ENCODE results near the gene PPP1R37.
A peak's percentile ranks its signal among the peaks of the same experiment; 100 is the strongest.

Gene PPP1R37

DNA sequence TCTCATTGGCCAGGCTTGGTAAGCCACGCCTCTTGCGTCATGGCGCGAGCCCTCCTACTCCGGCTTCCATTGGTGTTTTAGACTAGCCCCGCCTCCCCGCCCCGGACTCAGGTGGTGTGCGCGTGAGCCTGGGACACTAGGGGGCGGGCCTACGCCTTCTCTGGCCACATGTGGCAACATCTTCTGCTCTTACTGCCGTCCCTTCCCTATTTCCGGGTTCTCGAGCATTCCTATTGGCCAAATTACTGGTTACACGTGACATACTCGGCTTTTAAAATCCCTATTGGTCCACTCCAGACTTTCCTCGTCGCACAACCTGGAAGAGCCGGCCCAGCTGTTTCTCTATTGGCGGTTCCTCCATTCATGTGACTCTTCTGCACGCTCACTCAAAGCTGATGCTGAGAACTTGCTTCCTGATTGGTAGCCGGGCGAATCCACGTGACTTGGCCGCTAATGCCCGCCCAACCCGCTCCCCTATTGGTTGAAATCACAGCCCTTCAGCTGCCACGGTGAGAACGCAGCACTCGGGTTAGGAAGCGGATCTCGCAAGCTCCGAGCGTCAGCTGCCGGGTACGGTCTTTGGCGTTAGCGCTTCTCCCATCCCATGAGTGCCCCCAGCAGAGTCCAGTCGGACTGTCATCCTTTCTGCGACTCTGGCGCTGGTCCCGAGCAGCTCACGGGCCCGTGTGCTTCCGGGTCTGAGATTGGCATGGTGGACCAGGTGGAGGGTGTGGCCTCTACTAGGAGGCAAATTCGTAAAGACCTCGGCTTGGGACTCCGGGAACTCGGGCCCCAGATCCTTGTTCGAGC is 85.5 kb downstream of the PPP1R37 start, which contains the start of gene BLOC1S3:
BLOC1S3 (plus strand) TSS at position 523 of the 810 bp plus-strand sequence. CDS start 513 bp downstream, outside the sequence.
- H3K4me1 ChIP-seq (ENCODE audit: control insufficient read depth, insufficient read depth, low read length) = no peaks in the 10 kb centered on the region
- H3K9me3 ChIP-seq (ENCODE audit: control insufficient read depth, insufficient read depth, low read length) = no peaks in the 10 kb centered on the region
- no peaks in the 10 kb centered on the region for H3K36me3 ChIP-seq (ENCODE audit: control insufficient read depth, insufficient read depth, low read length)
- H3K27me3 ChIP-seq (ENCODE audit: control insufficient read depth, insufficient read depth, low read length) = no peaks in the 10 kb centered on the region
- H3K27ac ChIP-seq (ENCODE audit: low read depth, low read length) = peak within 1 kb of the TSS; percentile 91
- H3K9ac ChIP-seq (ENCODE audit: low read depth, low read length) = peak within 1 kb of the TSS; percentile 71
- H3K4me3 ChIP-seq (ENCODE audit: low read depth, low read length) = peak within 1 kb of the TSS; percentile 78

DNA sequence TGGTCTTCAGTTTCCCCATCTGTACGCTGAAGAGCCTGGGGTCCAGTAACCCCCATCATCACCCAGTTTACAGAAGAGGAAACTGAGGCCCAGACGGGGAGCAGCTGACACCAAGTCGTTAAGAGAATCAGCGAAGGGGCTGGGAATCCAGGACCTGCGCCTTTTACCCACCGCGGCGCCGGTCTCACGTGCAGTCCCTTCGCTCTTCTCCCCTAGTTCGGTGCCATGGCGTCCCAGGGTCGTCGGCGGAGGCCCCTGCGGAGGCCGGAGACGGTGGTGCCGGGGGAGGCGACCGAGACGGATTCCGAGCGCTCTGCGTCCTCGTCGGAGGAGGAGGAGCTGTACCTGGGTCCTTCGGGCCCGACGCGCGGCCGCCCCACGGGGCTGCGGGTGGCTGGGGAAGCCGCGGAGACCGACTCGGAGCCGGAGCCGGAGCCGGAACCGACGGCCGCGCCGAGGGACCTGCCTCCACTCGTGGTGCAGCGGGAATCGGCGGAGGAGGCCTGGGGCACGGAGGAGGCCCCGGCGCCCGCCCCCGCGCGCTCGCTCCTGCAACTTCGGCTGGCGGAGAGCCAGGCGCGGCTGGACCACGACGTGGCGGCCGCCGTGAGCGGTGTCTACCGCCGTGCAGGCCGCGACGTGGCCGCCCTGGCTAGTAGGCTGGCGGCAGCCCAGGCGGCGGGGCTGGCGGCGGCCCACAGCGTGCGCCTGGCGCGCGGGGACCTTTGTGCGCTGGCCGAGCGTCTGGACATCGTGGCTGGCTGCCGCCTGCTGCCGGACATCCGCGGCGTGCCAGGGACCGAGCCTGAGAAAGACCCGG is 86.3 kb downstream of the PPP1R37 start:
- peak overlapping the region; percentile 32; the same call in 1 of the 2 replicates for H3K9ac ChIP-seq (ENCODE audit: low read depth, low read length)
- H3K36me3 ChIP-seq (ENCODE audit: control insufficient read depth, insufficient read depth, low read length) = no peaks in the 10 kb centered on the region
- peak overlapping the region; percentile 47 for H3K27ac ChIP-seq (ENCODE audit: low read depth, low read length)
- H3K27me3 ChIP-seq (ENCODE audit: control insufficient read depth, insufficient read depth, low read length) = no peaks in the 10 kb centered on the region
- H3K4me1 ChIP-seq (ENCODE audit: control insufficient read depth, insufficient read depth, low read length) = no peaks in the 10 kb centered on the region
- no peaks in the 10 kb centered on the region for H3K9me3 ChIP-seq (ENCODE audit: control insufficient read depth, insufficient read depth, low read length)
- H3K4me3 ChIP-seq (ENCODE audit: low read depth, low read length) = peak overlapping the region; percentile 78

DNA sequence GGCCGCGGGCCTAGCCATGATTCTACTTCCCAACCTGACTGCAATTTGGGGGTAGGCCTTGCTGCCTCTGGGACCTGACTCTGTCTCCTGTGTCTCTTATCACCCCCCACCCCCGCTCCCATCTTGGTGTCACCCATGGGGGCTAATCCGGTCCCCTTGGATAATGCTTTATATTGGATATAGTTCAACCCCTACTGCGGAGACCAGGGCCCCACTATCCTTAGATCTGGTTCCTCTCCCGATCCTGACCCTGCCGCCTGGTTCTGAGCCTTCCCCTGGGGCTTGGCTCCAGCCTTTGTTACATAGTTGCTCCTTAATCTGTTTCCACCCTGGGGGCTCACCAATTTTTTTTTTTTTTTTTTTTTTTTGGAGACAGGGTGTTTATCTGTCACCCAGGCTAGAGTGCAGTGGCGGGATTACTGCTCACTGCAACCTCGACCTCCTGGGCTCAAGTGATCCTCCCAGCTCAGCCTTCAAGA is 87.0 kb downstream of the PPP1R37 start:
- H3K9me3 ChIP-seq (ENCODE audit: control insufficient read depth, insufficient read depth, low read length) = no peaks in the 10 kb centered on the region
- H3K27ac ChIP-seq (ENCODE audit: low read depth, low read length) = no peak overlapping the region
- H3K4me3 ChIP-seq (ENCODE audit: low read depth, low read length) = peak overlapping the region; percentile 78
- H3K27me3 ChIP-seq (ENCODE audit: control insufficient read depth, insufficient read depth, low read length) = no peaks in the 10 kb centered on the region
- H3K36me3 ChIP-seq (ENCODE audit: control insufficient read depth, insufficient read depth, low read length) = no peaks in the 10 kb centered on the region
- no peaks in the 10 kb centered on the region for H3K4me1 ChIP-seq (ENCODE audit: control insufficient read depth, insufficient read depth, low read length)
- peak overlapping the region; percentile 32; the same call in 1 of the 2 replicates for H3K9ac ChIP-seq (ENCODE audit: low read depth, low read length)

DNA sequence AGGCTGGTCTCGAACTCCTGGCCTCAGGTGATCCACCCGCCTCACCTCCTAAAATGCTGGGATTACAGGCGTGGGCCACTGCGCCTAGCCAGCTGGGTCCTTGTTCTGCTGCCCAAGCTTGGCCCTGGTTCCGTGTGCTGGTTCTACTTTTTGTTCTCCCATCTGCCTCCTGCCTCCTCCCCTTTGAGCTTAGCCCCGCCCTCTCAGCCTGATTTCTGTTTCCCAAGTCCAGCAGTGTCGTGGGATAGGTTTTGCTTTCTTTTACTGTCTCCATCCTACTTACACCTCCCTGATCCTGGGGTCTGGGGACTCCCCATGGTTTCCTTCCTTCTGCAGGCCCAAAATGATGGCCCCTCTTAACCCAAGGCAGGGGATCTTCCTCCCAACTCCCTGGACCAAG is 88.0 kb downstream of the PPP1R37 start:
- Histone ChIP-seq H3K27ac (ENCODE audit: low read depth, low read length) (no peak overlapping the region), H3K27me3 (ENCODE audit: control insufficient read depth, insufficient read depth, low read length) (no peaks in the 10 kb centered on the region), H3K4me1 (ENCODE audit: control insufficient read depth, insufficient read depth, low read length) (no peaks in the 10 kb centered on the region), H3K9ac (ENCODE audit: low read depth, low read length) (no peak overlapping the region), H3K4me3 (ENCODE audit: low read depth, low read length) (no peak overlapping the region), H3K36me3 (ENCODE audit: control insufficient read depth, insufficient read depth, low read length) (no peaks in the 10 kb centered on the region), H3K9me3 (ENCODE audit: control insufficient read depth, insufficient read depth, low read length) (no peaks in the 10 kb centered on the region)

DNA sequence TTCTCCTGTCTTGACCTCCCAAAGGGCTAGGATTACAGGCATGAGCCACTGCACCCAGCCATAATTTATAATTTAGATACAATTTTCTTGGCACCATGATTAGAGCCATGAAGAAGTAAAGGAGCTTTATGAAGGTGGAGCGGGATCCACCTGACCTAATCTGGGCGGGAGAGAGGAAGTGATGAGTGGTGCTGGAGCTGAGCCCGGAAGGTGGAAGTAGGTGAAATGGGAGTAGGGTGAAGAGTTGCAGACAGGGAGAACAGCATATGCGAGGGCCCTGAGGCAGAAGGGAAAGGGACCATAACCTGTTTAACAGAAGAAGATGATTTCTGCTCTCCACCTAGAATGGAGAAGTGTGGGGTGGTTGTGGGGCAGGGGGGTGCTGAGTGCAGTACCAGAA is 89.8 kb downstream of the PPP1R37 start:
- H3K4me3 ChIP-seq (ENCODE audit: low read depth, low read length) = no peak overlapping the region
- H3K36me3 ChIP-seq (ENCODE audit: control insufficient read depth, insufficient read depth, low read length) = no peaks in the 10 kb centered on the region
- no peaks in the 10 kb centered on the region for H3K27me3 ChIP-seq (ENCODE audit: control insufficient read depth, insufficient read depth, low read length)
- H3K9ac ChIP-seq (ENCODE audit: low read depth, low read length) = no peak overlapping the region
- 0 out of 2 replicates have a peak, but pooled peaks cover 3% of the 10 kb centered on the region for H3K4me1 ChIP-seq (ENCODE audit: control insufficient read depth, insufficient read depth, low read length)
- no peak overlapping the region for H3K27ac ChIP-seq (ENCODE audit: low read depth, low read length)
- no peaks in the 10 kb centered on the region for H3K9me3 ChIP-seq (ENCODE audit: control insufficient read depth, insufficient read depth, low read length)

DNA sequence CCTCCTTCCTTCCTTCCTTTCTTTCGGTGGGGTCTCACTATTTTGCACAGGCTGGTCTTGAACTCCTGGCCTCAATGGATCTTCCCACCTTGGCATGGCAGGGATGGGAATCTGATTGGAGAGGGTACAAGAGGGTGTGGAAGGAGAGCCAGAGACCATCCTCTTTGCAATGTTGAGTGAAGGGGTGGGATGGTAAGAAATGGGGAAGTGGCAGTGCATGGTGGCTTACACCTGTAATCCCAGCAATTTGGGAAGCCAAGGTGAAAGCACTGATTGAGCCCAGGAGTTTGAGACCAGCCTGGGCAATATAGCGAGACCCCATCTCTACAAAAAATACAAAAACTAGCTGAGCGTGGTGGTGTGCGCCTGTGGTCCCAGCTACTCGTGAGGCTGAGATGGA is 91.1 kb downstream of the PPP1R37 start:
- no peaks in the 10 kb centered on the region for H3K27me3 ChIP-seq (ENCODE audit: control insufficient read depth, insufficient read depth, low read length)
- no peak overlapping the region for H3K4me3 ChIP-seq (ENCODE audit: low read depth, low read length)
- 0 out of 2 replicates have a peak, but pooled peaks cover 3% of the 10 kb centered on the region for H3K4me1 ChIP-seq (ENCODE audit: control insufficient read depth, insufficient read depth, low read length)
- no peaks in the 10 kb centered on the region for H3K9me3 ChIP-seq (ENCODE audit: control insufficient read depth, insufficient read depth, low read length)
- H3K27ac ChIP-seq (ENCODE audit: low read depth, low read length) = no peak overlapping the region
- H3K9ac ChIP-seq (ENCODE audit: low read depth, low read length) = no peak overlapping the region
- no peaks in the 10 kb centered on the region for H3K36me3 ChIP-seq (ENCODE audit: control insufficient read depth, insufficient read depth, low read length)

DNA sequence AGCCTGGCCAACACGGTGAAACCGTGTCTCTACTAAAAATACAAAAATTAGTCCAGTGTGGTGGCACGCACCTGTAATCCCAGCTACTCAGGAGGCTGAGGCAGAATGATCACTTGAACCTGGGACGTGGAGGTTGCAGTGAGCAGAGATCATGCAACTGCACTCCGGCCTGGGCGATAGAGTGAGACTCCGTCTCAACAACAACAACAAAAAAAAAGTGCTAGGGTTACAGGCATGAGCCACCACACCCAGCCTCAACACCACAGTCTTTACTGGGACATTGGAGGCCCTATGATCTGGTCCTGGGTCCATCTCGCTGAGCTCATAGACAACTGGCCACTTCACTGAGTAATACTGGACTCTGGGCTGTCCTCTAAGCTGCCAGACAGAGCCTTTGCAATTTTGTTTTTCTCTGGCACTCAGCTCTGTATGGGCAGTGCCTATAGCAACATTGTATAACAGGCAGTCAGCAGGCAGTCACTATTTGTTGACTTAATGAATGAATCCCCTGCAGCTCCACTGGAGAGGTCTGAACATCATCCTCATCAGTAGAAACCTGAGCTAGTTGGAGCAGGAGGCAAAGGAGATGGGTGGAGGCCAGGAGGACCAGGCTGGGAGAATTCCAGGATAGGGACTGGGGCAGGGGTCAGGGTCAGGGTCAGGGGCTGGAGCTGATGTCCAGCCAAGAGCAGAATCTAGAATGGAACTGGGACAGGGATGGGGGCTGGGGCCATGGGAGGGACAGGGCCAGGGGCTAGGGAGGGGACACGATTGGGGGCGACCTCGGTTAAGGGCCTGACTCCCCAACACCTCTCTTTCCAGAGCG is 93.7 kb downstream of the PPP1R37 start:
- Histone ChIP-seq H3K4me3 (ENCODE audit: low read depth, low read length) (no peak overlapping the region), H3K27me3 (ENCODE audit: control insufficient read depth, insufficient read depth, low read length) (no peaks in the 10 kb centered on the region), H3K9me3 (ENCODE audit: control insufficient read depth, insufficient read depth, low read length) (no peaks in the 10 kb centered on the region), H3K27ac (ENCODE audit: low read depth, low read length) (no peak overlapping the region), H3K36me3 (ENCODE audit: control insufficient read depth, insufficient read depth, low read length) (no peaks in the 10 kb centered on the region), H3K9ac (ENCODE audit: low read depth, low read length) (no peak overlapping the region), H3K4me1 (ENCODE audit: control insufficient read depth, insufficient read depth, low read length) (0 out of 2 replicates have a peak, but pooled peaks cover 3% of the 10 kb centered on the region)

DNA sequence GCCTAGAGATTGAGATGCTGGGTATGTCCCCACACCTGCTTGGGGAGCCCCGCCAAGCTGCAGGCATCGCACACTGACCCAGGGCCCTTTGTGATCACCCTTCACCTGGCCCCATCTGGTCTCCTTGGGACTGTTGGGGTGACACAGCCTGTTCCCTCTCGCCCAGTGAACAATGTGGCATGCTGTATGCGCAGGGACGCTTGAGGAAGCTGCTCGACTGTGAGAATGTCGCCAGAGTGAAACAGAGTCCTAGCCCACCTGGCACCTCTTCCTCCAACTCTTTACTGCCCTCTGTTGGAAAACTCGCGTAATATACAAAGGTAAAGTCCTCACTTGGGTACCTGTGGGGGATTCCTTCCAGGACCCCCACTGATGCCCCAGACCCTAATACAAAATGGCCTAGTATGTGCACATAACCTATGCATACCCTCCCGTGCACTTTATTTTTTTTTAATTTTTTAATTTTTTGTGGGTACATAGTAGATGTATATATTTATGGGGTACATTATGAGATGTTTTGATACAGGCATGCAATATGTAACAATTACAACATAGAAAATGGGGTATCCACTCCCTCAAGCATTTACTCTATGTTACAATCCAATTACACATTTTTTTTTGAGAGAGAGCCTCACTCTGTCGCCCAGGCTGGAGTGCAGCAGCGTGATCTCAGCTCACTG is 94.6 kb downstream of the PPP1R37 start:
- no peak overlapping the region for H3K4me3 ChIP-seq (ENCODE audit: low read depth, low read length)
- 0 out of 2 replicates have a peak, but pooled peaks cover 3% of the 10 kb centered on the region for H3K4me1 ChIP-seq (ENCODE audit: control insufficient read depth, insufficient read depth, low read length)
- H3K27ac ChIP-seq (ENCODE audit: low read depth, low read length) = no peak overlapping the region
- peaks cover 2% of the 10 kb centered on the region; the same call in 1 of the 2 replicates for H3K27me3 ChIP-seq (ENCODE audit: control insufficient read depth, insufficient read depth, low read length)
- H3K36me3 ChIP-seq (ENCODE audit: control insufficient read depth, insufficient read depth, low read length) = no peaks in the 10 kb centered on the region
- H3K9ac ChIP-seq (ENCODE audit: low read depth, low read length) = no peak overlapping the region
- no peaks in the 10 kb centered on the region for H3K9me3 ChIP-seq (ENCODE audit: control insufficient read depth, insufficient read depth, low read length)

DNA sequence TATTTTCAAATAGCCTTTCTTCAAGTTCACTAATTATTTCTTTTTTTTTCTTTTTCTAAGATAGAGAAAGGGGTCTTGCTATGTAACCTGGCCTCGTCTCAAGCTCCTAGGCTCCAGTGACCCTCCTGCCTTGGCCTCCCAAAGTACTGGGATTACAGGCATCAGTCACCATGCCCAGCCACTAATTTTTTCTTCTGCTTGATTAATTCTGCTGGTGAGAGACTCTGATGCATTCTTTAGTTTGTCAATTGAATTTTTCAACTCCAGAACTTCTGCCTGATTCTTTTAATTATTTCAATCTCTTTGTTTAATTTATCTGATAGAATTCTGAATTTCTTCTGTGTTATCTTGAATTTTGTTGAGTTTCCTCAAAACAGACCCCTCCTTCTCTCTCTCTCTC is 97.0 kb downstream of the PPP1R37 start:
- Histone ChIP-seq H3K27me3 (ENCODE audit: control insufficient read depth, insufficient read depth, low read length) (peaks cover 2% of the 10 kb centered on the region; the same call in 1 of the 2 replicates), H3K9ac (ENCODE audit: low read depth, low read length) (no peak overlapping the region), H3K36me3 (ENCODE audit: control insufficient read depth, insufficient read depth, low read length) (no peaks in the 10 kb centered on the region), H3K4me3 (ENCODE audit: low read depth, low read length) (no peak overlapping the region), H3K9me3 (ENCODE audit: control insufficient read depth, insufficient read depth, low read length) (no peaks in the 10 kb centered on the region), H3K27ac (ENCODE audit: low read depth, low read length) (no peak overlapping the region), H3K4me1 (ENCODE audit: control insufficient read depth, insufficient read depth, low read length) (0 out of 2 replicates have a peak, but pooled peaks cover 3% of the 10 kb centered on the region)

DNA sequence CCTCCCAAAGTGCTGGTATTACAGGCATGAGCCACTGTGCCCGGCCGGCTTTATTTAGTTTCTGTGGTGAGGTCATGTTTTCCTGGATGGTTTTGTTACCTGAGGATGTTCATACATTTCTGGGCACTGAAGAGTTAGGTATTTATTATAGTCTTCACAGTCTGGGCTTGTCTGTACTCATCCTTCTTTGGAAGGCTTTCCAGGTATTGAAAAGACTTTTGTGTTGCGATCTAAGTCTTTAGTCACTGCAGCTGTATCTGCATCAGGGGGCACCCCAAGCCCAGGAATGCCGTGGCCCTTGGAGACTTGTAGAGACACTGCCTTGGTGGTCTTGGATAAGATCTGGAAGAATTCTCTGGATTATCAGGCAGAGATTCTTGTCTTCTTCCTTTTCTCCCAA is 98.4 kb downstream of the PPP1R37 start:
- H3K9me3 ChIP-seq (ENCODE audit: control insufficient read depth, insufficient read depth, low read length) = no peaks in the 10 kb centered on the region
- H3K27me3 ChIP-seq (ENCODE audit: control insufficient read depth, insufficient read depth, low read length) = peaks cover 2% of the 10 kb centered on the region; the same call in 1 of the 2 replicates
- no peak overlapping the region for H3K9ac ChIP-seq (ENCODE audit: low read depth, low read length)
- no peak overlapping the region for H3K27ac ChIP-seq (ENCODE audit: low read depth, low read length)
- H3K4me1 ChIP-seq (ENCODE audit: control insufficient read depth, insufficient read depth, low read length) = 0 out of 2 replicates have a peak, but pooled peaks cover 3% of the 10 kb centered on the region
- H3K36me3 ChIP-seq (ENCODE audit: control insufficient read depth, insufficient read depth, low read length) = no peaks in the 10 kb centered on the region
- H3K4me3 ChIP-seq (ENCODE audit: low read depth, low read length) = no peak overlapping the region

Data from HUES48 (cell line).